Activated T-cell treated with anti-CD3 and anti-CD28 coated beads for 1 hour (primary cell): Measurements from ENCODE around the gene ARMH1.
"Not testable (repeated sequence)": the region's sequence is repeated elsewhere in the genome, so short reads cannot be mapped to it uniquely, and the experiment has no call there.

ENCODE experiments used
- DNase-seq: peaks from one replicate; pipeline ENCODE4 v3.0.0-alpha.2; 2020; ENCODE audit warnings: low read depth

ARMH1 gene

GRCh38 chr1:44695671-44696070, 21.2 kb downstream of the ARMH1 start:
- DNase-seq, result no peak

GRCh38 chr1:44696101-44696500, 21.6 kb downstream of the ARMH1 start:
- DNase-seq, result no peak

- DNase-seq, result peak; percentile 22
Measured at GRCh38 chr1:44696789-44697345, 22.4 kb downstream of the ARMH1 start.

- no peak for DNase-seq
Measured at GRCh38 chr1:44698138-44698537, 23.6 kb downstream of the ARMH1 start.

- not testable (repeated sequence) for DNase-seq
Measured at GRCh38 chr1:44699375-44699774, 24.9 kb downstream of the ARMH1 start.

- no peak for DNase-seq
Measured at GRCh38 chr1:44700573-44700972, 26.1 kb downstream of the ARMH1 start.

GRCh38 chr1:44701141-44701573, 26.6 kb downstream of the ARMH1 start:
- DNase-seq, result no peak

- DNase-seq, result no peak
Measured at GRCh38 chr1:44705470-44705869, 31.0 kb downstream of the ARMH1 start.

GRCh38 chr1:44705938-44706337, 31.4 kb downstream of the ARMH1 start:
- no peak for DNase-seq

- no peak for DNase-seq
Measured at GRCh38 chr1:44707112-44707881, 32.8 kb downstream of the ARMH1 start.

GRCh38 chr1:44707959-44708831, 33.7 kb downstream of the ARMH1 start:
- no peak for DNase-seq

GRCh38 chr1:44713321-44713781, 38.8 kb downstream of the ARMH1 start:
- no peak for DNase-seq

- no peak for DNase-seq
Measured at GRCh38 chr1:44714532-44714931, 40.0 kb downstream of the ARMH1 start.

GRCh38 chr1:44714944-44715571, 40.5 kb downstream of the ARMH1 start:
- peak; percentile 41 for DNase-seq

GRCh38 chr1:44717156-44717555, 42.6 kb downstream of the ARMH1 start:
- no peak for DNase-seq

GRCh38 chr1:44717653-44718052, 43.1 kb downstream of the ARMH1 start:
- no peak for DNase-seq

- DNase-seq, result no peak
Measured at GRCh38 chr1:44718091-44718490, 43.6 kb downstream of the ARMH1 start.

- DNase-seq, result no peak
Measured at GRCh38 chr1:44719318-44719717, 44.8 kb downstream of the ARMH1 start.

- no peak for DNase-seq
Measured at GRCh38 chr1:44720281-44720680, 45.8 kb downstream of the ARMH1 start.

GRCh38 chr1:44721485-44722361, 47.2 kb downstream of the ARMH1 start:
- peak; percentile 50 for DNase-seq

- DNase-seq, result no peak
Measured at GRCh38 chr1:44723064-44723463, 48.5 kb downstream of the ARMH1 start.
